ENCODE data around the gene ZNF264.

- TF ChIP-seq CTCF (IDR thresholded peaks at IDR 0.05) (no peak), POLR2A (IDR thresholded peaks at IDR 0.05) (no peak)
These were observed 38.4 kb upstream of the ZNF264 start for GRCh38 chr19:57152921-57153320.

Data from lower leg skin (tissue), 3 donors.